CD8-positive, alpha-beta memory T cell (primary cell): ENCODE results near the gene CD47. TPM values are rescaled to one million over a fixed set of nuclear protein-coding genes. Genes with fewer than 3 reads are reported as not detected.

Experiments
- CTCF ChIA-PET: fragments of 350-600 bp; sonication (Branson Sonifier 250); formaldehyde crosslinking; loops from one replicate; lab custom pipeline; 2021; ENCODE audit warnings: antibody characterized with exemption; lab: Charles Lee
- POLR2A ChIA-PET: fragments of 350-600 bp; sonication (Branson Sonifier 250); formaldehyde crosslinking; loops from one replicate; lab custom pipeline; 2021; ENCODE audit warnings: antibody characterized with exemption; lab: Charles Lee
- DNase-seq, 5 donors: peaks; one replicate each; pipeline versions ENCODE4 v3.0.0 to v3.0.0-alpha.2; 2020 to 2022; ENCODE audit warnings: mixed read lengths in 1 of 5
- H3K27ac ChIP-seq: one replicate; pipeline ENCODE4 v1.7.0; 2013; ENCODE audit warnings: low read depth, mild to moderate bottlenecking, low read length, moderate library complexity
- H3K27me3 ChIP-seq: 2 replicates; pipeline ENCODE4 v1.7.0; 2013; ENCODE audit warnings: low read length, mild to moderate bottlenecking; ENCODE audit not compliant: insufficient read depth, poor library complexity, severe bottlenecking
- H3K36me3 ChIP-seq: 2 replicates; pipeline ENCODE4 v1.7.0; 2013; ENCODE audit warnings: mild to moderate bottlenecking, low read length, moderate library complexity; ENCODE audit not compliant: insufficient read depth
- H3K4me1 ChIP-seq: 2 replicates; pipeline ENCODE4 v1.7.0; 2013; ENCODE audit warnings: mild to moderate bottlenecking, low read length, moderate library complexity; ENCODE audit not compliant: insufficient read depth
- H3K4me3 ChIP-seq: 2 replicates; pipeline ENCODE4 v1.7.0; 2013; ENCODE audit warnings: mild to moderate bottlenecking, low read length
- H3K9me3 ChIP-seq: 2 replicates; pipeline ENCODE4 v1.7.0; 2013; ENCODE audit warnings: mild to moderate bottlenecking, low read length
- H3K27ac Mint-ChIP-seq, 8 donors: one replicate each; pipeline ENCODE4 v1.8.0; 2020 to 2021; ENCODE audit warnings: mixed read lengths in 8 of 8, mild to moderate bottlenecking in 6 of 8, inconsistent platforms in 3 of 8, moderate library complexity in 3 of 8
- H3K27me3 Mint-ChIP-seq, 2 donors: one replicate each; pipeline ENCODE4 v1.8.0; 2020 to 2021; ENCODE audit warnings: mixed read lengths in 2 of 2, mild to moderate bottlenecking in 1 of 2, moderate library complexity in 1 of 2
- H3K36me3 Mint-ChIP-seq, 3 donors: one replicate each; pipeline ENCODE4 v1.8.0; 2020 to 2021; ENCODE audit warnings: mixed read lengths in 3 of 3, inconsistent platforms in 1 of 3, mild to moderate bottlenecking in 1 of 3
- H3K4me1 Mint-ChIP-seq, 3 donors: one replicate each; pipeline ENCODE4 v1.8.0; 2020 to 2021; ENCODE audit warnings: mixed read lengths in 3 of 3, inconsistent platforms in 1 of 3, mild to moderate bottlenecking in 1 of 3
- H3K4me3 Mint-ChIP-seq, 7 donors: one replicate each; pipeline ENCODE4 v1.8.0; 2020 to 2021; ENCODE audit warnings: mixed read lengths in 7 of 7, mild to moderate bottlenecking in 6 of 7, moderate library complexity in 4 of 7, inconsistent platforms in 2 of 7
- H3K9me3 Mint-ChIP-seq, 5 donors: one replicate each; pipeline ENCODE4 v1.8.0; 2020 to 2022; ENCODE audit warnings: mixed read lengths in 5 of 5, mild to moderate bottlenecking in 3 of 5, moderate library complexity in 2 of 5, inconsistent platforms in 1 of 5
- polyA plus RNA-seq: library from polyadenylated mRNA; unstranded; fragments of 300-500 nt; fragmentation: Illumina TruSeq; gene quantifications from one replicate; pipeline ENCODE4 v1.2.3, GENCODE V29; 2021
- total RNA-seq, 2 experiments: library from RNA; stranded (reverse); gene quantifications; one replicate each; pipeline ENCODE4 v1.2.3, GENCODE V29; 2021

Gene CD47
- total and polyA plus RNA-seq, 3 experiments from 2014 or later: 126 to 232 (median 131) TPM

GRCh38 chr3:108113975-108114374 is 23.1 kb upstream of the CD47 start:
- H3K36me3 Mint-ChIP-seq: no peaks in the 10 kb centered on the region
- CTCF ChIA-PET: no interaction called here
- H3K27ac Mint-ChIP-seq: no peak overlapping the region

GRCh38 chr3:108110934-108111333 is 20.1 kb upstream of the CD47 start:
- POLR2A ChIA-PET: no interaction called here
- H3K36me3 Mint-ChIP-seq: peaks cover 0 to 10% (median 2%) of the 10 kb centered on the region in 3 donors

More at GRCh38 chr3:108113975-108114374, 23.1 kb upstream of the CD47 start:
- Histone ChIP-seq H3K27ac (no peak overlapping the region), H3K4me1 (no peaks in the 10 kb centered on the region), H3K9me3 (no peaks in the 10 kb centered on the region), H3K36me3 (no peaks in the 10 kb centered on the region), H3K27me3 (no peaks in the 10 kb centered on the region), H3K4me3 (no peak overlapping the region)
- Mint-ChIP-seq H3K4me1 (no peaks in the 10 kb centered on the region), H3K9me3 (no peaks in the 10 kb centered on the region), H3K27me3 (no peaks in the 10 kb centered on the region), H3K4me3 (no peak overlapping the region)
- DNase-seq: no peak
- POLR2A ChIA-PET: no interaction called here

DNA sequence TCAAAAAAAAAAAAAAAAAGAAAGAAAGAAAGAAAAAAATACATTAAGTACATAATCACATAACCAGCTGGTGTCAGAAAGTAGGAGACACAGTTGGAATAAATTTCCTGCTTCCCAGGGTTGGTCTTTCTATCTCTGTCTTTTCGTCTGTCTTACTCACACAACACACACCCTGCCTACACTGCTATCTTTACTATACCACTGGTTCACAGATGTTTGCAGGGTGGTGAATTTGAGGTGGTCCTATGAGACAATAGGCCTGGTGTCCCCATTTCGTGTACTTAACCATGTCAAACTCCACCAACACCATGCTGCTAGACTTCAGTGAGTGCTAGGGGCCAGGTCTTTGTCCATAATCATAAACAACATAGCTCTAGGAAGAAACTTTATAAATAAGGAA is 17.6 kb upstream of the CD47 start:
- no peaks in the 10 kb centered on the region for H3K9me3 Mint-ChIP-seq
- peaks cover 0 to 10% (median 5%) of the 10 kb centered on the region in 3 donors for H3K36me3 Mint-ChIP-seq
- H3K27ac ChIP-seq: no peak overlapping the region
- CTCF ChIA-PET: interaction anchor here (1.0 kb wide), 1 partner anchor 17 kb away, joined by 3 read pairs; no protein-coding TSS in a partner anchor
- POLR2A ChIA-PET: no interaction called here
- no peaks in the 10 kb centered on the region for H3K9me3 ChIP-seq
- DNase-seq: no peak
- no peak overlapping the region for H3K4me3 Mint-ChIP-seq
- H3K4me3 ChIP-seq: no peak overlapping the region
- H3K36me3 ChIP-seq: no peaks in the 10 kb centered on the region
- no peaks in the 10 kb centered on the region for H3K27me3 ChIP-seq
- no peaks in the 10 kb centered on the region for H3K4me1 ChIP-seq
- H3K4me1 Mint-ChIP-seq: peaks cover 0 to 5% (median 0%) of the 10 kb centered on the region in 3 donors
- no peaks in the 10 kb centered on the region for H3K27me3 Mint-ChIP-seq
- no peak overlapping the region for H3K27ac Mint-ChIP-seq

More at GRCh38 chr3:108110934-108111333, 20.1 kb upstream of the CD47 start:
- H3K36me3 ChIP-seq: no peaks in the 10 kb centered on the region
- CTCF ChIA-PET: no interaction called here
- no peaks in the 10 kb centered on the region for H3K27me3 Mint-ChIP-seq
- H3K4me3 Mint-ChIP-seq: no peak overlapping the region
- H3K27ac Mint-ChIP-seq: no peak overlapping the region
- H3K27ac ChIP-seq: no peak overlapping the region
- no peak overlapping the region for H3K4me3 ChIP-seq
- peaks cover 0 to 5% (median 0%) of the 10 kb centered on the region in 3 donors for H3K4me1 Mint-ChIP-seq
- H3K27me3 ChIP-seq: no peaks in the 10 kb centered on the region
- no peak for DNase-seq
- no peaks in the 10 kb centered on the region for H3K9me3 ChIP-seq
- H3K9me3 Mint-ChIP-seq: no peaks in the 10 kb centered on the region
- H3K4me1 ChIP-seq: no peaks in the 10 kb centered on the region

DNA sequence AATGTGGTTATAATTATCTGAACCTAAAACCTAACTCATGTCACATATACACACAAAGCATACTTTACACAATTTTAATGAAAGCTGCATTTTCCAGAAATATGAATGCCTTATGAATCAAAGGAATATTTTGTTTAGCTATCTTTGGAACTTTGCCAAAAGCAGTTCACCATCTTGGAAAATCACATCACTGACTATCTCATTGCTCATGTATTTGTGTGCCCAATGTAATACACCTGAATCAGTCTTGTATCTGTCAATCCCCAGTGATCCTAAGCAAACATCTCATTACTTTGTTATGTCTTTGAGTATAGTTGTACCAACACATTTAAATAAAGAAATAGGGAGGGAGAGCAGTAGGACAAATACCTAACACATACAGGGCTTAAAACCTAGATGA is 15.6 kb upstream of the CD47 start:
- CTCF ChIA-PET: no interaction called here
- H3K4me1 Mint-ChIP-seq: peaks cover 4 to 12% (median 5%) of the 10 kb centered on the region in 3 donors

GRCh38 chr3:108106031-108106430 is 15.2 kb upstream of the CD47 start:
- no peak overlapping the region for H3K27ac ChIP-seq
- ChIA-PET CTCF (interaction anchor here (1.4 kb wide), 1 partner anchor 20 kb away, joined by 3 read pairs; no protein-coding TSS in a partner anchor), POLR2A (no interaction called here)
- H3K4me1 Mint-ChIP-seq: peaks cover 9 to 16% (median 9%) of the 10 kb centered on the region in 3 donors
- no peaks in the 10 kb centered on the region for H3K9me3 ChIP-seq
- H3K36me3 Mint-ChIP-seq: peaks cover 0 to 10% (median 7%) of the 10 kb centered on the region in 3 donors
- no peaks in the 10 kb centered on the region for H3K27me3 ChIP-seq
- H3K27ac Mint-ChIP-seq: no peak overlapping the region
- H3K36me3 ChIP-seq: no peaks in the 10 kb centered on the region
- peaks cover 10% of the 10 kb centered on the region for H3K4me1 ChIP-seq
- H3K27me3 Mint-ChIP-seq: peaks cover 0 to 3% of the 10 kb centered on the region in 2 donors
- DNase-seq: no peak
- H3K4me3 ChIP-seq: no peak overlapping the region
- H3K4me3 Mint-ChIP-seq: no peak overlapping the region
- H3K9me3 Mint-ChIP-seq: no peaks in the 10 kb centered on the region

More for the DNA sequence above, 15.6 kb upstream of the CD47 start:
- no peak for DNase-seq
- Histone ChIP-seq H3K4me1 (peaks cover 6% of the 10 kb centered on the region), H3K4me3 (no peak overlapping the region), H3K9me3 (no peaks in the 10 kb centered on the region), H3K36me3 (no peaks in the 10 kb centered on the region), H3K27me3 (no peaks in the 10 kb centered on the region), H3K27ac (no peak overlapping the region)
- no peak overlapping the region for H3K4me3 Mint-ChIP-seq
- H3K27ac Mint-ChIP-seq: no peak overlapping the region
- H3K27me3 Mint-ChIP-seq: peaks cover 0 to 3% of the 10 kb centered on the region in 2 donors
- peaks cover 0 to 10% (median 7%) of the 10 kb centered on the region in 3 donors for H3K36me3 Mint-ChIP-seq
- POLR2A ChIA-PET: no interaction called here
- H3K9me3 Mint-ChIP-seq: no peaks in the 10 kb centered on the region

- H3K36me3 Mint-ChIP-seq: peaks cover 0 to 10% (median 7%) of the 10 kb centered on the region in 3 donors
- Histone ChIP-seq H3K27me3 (no peaks in the 10 kb centered on the region), H3K9me3 (no peaks in the 10 kb centered on the region), H3K36me3 (no peaks in the 10 kb centered on the region), H3K27ac (peak overlapping the region; percentile 17), H3K4me3 (no peak overlapping the region), H3K4me1 (peaks cover 29% of the 10 kb centered on the region)
- H3K9me3 Mint-ChIP-seq: no peaks in the 10 kb centered on the region
- peaks cover 0 to 3% of the 10 kb centered on the region in 2 donors for H3K27me3 Mint-ChIP-seq
- H3K27ac Mint-ChIP-seq: peak overlapping the region in 1 of 8 donors; percentile 19
- no peak overlapping the region for H3K4me3 Mint-ChIP-seq
- ChIA-PET CTCF (interaction anchor here (1.2 kb wide), 2 partner anchors 12 to 30 kb away, joined by 3 read pairs; no protein-coding TSS in a partner anchor), POLR2A (no interaction called here)
- peaks cover 28 to 35% (median 28%) of the 10 kb centered on the region in 3 donors for H3K4me1 Mint-ChIP-seq
- DNase-seq: no peak
These were observed 13.3 kb upstream of the CD47 start for GRCh38 chr3:108103886-108104797.

GRCh38 chr3:108103040-108103751 is 12.4 kb upstream of the CD47 start:
- peaks cover 0 to 3% of the 10 kb centered on the region in 2 donors for H3K27me3 Mint-ChIP-seq
- H3K4me3 ChIP-seq: no peak overlapping the region

More at GRCh38 chr3:108103040-108103751, 12.4 kb upstream of the CD47 start:
- peaks cover 30% of the 10 kb centered on the region for H3K4me1 ChIP-seq
- no peak for DNase-seq
- Mint-ChIP-seq H3K27ac (peak overlapping the region in 1 of 8 donors; percentile 5), H3K9me3 (no peaks in the 10 kb centered on the region), H3K4me1 (peaks cover 28 to 35% (median 29%) of the 10 kb centered on the region in 3 donors), H3K36me3 (peaks cover 0 to 10% (median 4%) of the 10 kb centered on the region in 3 donors), H3K4me3 (no peak overlapping the region)
- H3K36me3 ChIP-seq: no peaks in the 10 kb centered on the region
- no peaks in the 10 kb centered on the region for H3K9me3 ChIP-seq
- no peaks in the 10 kb centered on the region for H3K27me3 ChIP-seq
- CTCF ChIA-PET: no interaction called here
- no peak overlapping the region for H3K27ac ChIP-seq
- POLR2A ChIA-PET: interaction anchor here (1.0 kb wide), 1 partner anchor 10 kb away, joined by 3 read pairs; no protein-coding TSS in a partner anchor
